Pancreas (tissue), 10 donors: ENCODE data around the gene CLOCK. TPM values are rescaled to one million over a fixed set of nuclear protein-coding genes. Genes with fewer than 3 reads are reported as not detected.
A peak's percentile ranks its signal among the peaks of the same experiment; 100 is the strongest.

Experiments
- ATAC-seq, 4 donors: fragments of 200-7000 bp; cut with Tn5 transposase; one replicate each; pipeline versions ENCODE4 v1.8.0 to v1.9.1; 2020; ENCODE audit warnings: mild to moderate bottlenecking in 4 of 4, moderate library complexity in 4 of 4
- DNase-seq, 6 donors: peaks; one replicate each; pipeline ENCODE4 v3.0.0-alpha.2; 2020
- FAIRE-seq: peaks from 2 replicates; lab custom pipeline; 2012; peaks lifted over from hg19 to GRCh38; lab: Jason Lieb, UNC
- H3K27ac ChIP-seq, 4 donors: fragments of 200-600 bp; sonication (generic); 1 replicate in 3 of 4; 2 replicates in 1 of 4; pipeline versions ENCODE4 v1.5.0 to v1.8.0; 2020
- H3K27me3 ChIP-seq, 4 donors: fragments of 200-600 bp; one replicate each; pipeline ENCODE4 v1.8.0; 2021
- H3K36me3 ChIP-seq, 3 donors: fragments of 200-600 bp; sonication (generic) in 1 of 3; one replicate each; pipeline versions ENCODE4 v1.5.0 to v1.8.0; 2020 to 2021
- H3K4me1 ChIP-seq, 3 donors: fragments of 200-600 bp; one replicate each; pipeline ENCODE4 v1.8.0; 2021
- H3K4me3 ChIP-seq, 4 donors: fragments of 200-600 bp; sonication (generic) in 2 of 4; one replicate each; pipeline versions ENCODE4 v1.5.0 to v1.8.0; 2020 to 2021
- H3K9me3 ChIP-seq, 4 donors: fragments of 200-600 bp; one replicate each; pipeline ENCODE4 v1.8.0; 2021
- WGBS, 2 donors: extraction: QIAGEN DNeasy Blood & Tissue Kit; methylation state at CpG; one replicate each; pipeline ENCODE4 v1.1.7; 2013; 5-methylcytosine and 5-hydroxymethylcytosine counted together
- intact Hi-C, 3 donors: fragments of 100-400 bp; cut with DNase I; formaldehyde crosslinking; loops; one replicate each; pipeline versions ENCODE4 v1.11.1 to v1.14.2; 2022
- polyA plus RNA-seq, 2 donors: library from polyadenylated mRNA; stranded (reverse); fragments of 200-250 nt; gene quantifications; one replicate each; pipeline ENCODE4 v1.2.3, GENCODE V29; 2013
- total RNA-seq, 6 donors: library from RNA; stranded (reverse); fragmentation: NEBNext Ultra II Directional in 4 of 6; extraction: Animal tissue kit (Norgen Biotek cat#: 25700) in 4 of 6; gene quantifications; one replicate each; pipeline versions ENCODE4 v1.2.1 to v1.2.4, GENCODE V29; 2021 to 2023
- TF ChIP-seq, protein P1 (sequence below), 4 donors: fragments of 200-600 bp; sonication (generic) in 3 of 4; IDR thresholded peaks; one replicate each; pipeline versions ENCODE4 v1.5.0 to v1.8.0; 2021; ENCODE audit warnings: antibody characterized with exemption in 4 of 4
- donor health status: healthy with polysubstance abuse.
- donor health status: DM: no; HTN: no; CAD: no; lungs with moderate emphysema.
- donor health status: DM: no; HTN: no; CAD: no.
- donor health status: control.
- donor health status: control.
- donor health status: Bipolar disorder and iron deficiency.
- donor health status: DM: yes; HTN: yes; CAD: no.
- donor health status: DM: no; HTN: no; CAD: no.
- donor health status: DM: no; HTN: no; CAD: no.
- donor health status: DM: yes; HTN: yes; CAD: no.

The CLOCK gene
- total and polyA plus RNA-seq, 8 donors = 2.9 to 14.1 (median 10.8) TPM

GRCh38 chr4:55386840-55387239 lies 159.9 kb downstream of the CLOCK start:
- Histone ChIP-seq H3K9me3 (no peaks in the 10 kb centered on the region), H3K4me3 (no peak overlapping the region), H3K4me1 (peaks cover 10 to 21% (median 16%) of the 10 kb centered on the region in 3 donors), H3K27ac (peak overlapping the region in 2 of 4 donors; percentile 53 to 59), H3K27me3 (no peaks in the 10 kb centered on the region), H3K36me3 (no peaks in the 10 kb centered on the region)
- FAIRE-seq (no peak), ATAC-seq (peak; percentile 85 to 93 (median 86)), DNase-seq (peak in 4 of 6 donors; percentile 40 to 84 (median 56))
- intact Hi-C loops = no loop called here
- TF ChIP-seq, protein P1, sequence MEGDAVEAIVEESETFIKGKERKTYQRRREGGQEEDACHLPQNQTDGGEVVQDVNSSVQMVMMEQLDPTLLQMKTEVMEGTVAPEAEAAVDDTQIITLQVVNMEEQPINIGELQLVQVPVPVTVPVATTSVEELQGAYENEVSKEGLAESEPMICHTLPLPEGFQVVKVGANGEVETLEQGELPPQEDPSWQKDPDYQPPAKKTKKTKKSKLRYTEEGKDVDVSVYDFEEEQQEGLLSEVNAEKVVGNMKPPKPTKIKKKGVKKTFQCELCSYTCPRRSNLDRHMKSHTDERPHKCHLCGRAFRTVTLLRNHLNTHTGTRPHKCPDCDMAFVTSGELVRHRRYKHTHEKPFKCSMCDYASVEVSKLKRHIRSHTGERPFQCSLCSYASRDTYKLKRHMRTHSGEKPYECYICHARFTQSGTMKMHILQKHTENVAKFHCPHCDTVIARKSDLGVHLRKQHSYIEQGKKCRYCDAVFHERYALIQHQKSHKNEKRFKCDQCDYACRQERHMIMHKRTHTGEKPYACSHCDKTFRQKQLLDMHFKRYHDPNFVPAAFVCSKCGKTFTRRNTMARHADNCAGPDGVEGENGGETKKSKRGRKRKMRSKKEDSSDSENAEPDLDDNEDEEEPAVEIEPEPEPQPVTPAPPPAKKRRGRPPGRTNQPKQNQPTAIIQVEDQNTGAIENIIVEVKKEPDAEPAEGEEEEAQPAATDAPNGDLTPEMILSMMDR (IDR thresholded peaks at IDR 0.05) = no peak
- 36 to 41% methylated on average over 2 of the region's 2 CpGs for WGBS, 2 donors

GRCh38 chr4:55386073-55386472 lies 160.6 kb downstream of the CLOCK start:
- DNase-seq (no peak), ATAC-seq (peak; percentile 69 to 80 (median 76)), FAIRE-seq (no peak)
- intact Hi-C loops = no loop called here
- Histone ChIP-seq H3K36me3 (no peaks in the 10 kb centered on the region), H3K4me3 (no peak overlapping the region), H3K27me3 (no peaks in the 10 kb centered on the region), H3K4me1 (peaks cover 10 to 21% (median 16%) of the 10 kb centered on the region in 3 donors), H3K27ac (peak overlapping the region in 2 of 4 donors; percentile 53 to 59), H3K9me3 (no peaks in the 10 kb centered on the region)
- TF ChIP-seq, protein P1 (IDR thresholded peaks at IDR 0.05) = no peak

- no peak for FAIRE-seq
- TF ChIP-seq, protein P1 (IDR thresholded peaks at IDR 0.05) = no peak
- no peak for DNase-seq
- intact Hi-C loops = no loop called here
- no peaks in the 10 kb centered on the region for H3K27me3 ChIP-seq
- no peaks in the 10 kb centered on the region for H3K36me3 ChIP-seq
- no peak overlapping the region for H3K4me3 ChIP-seq
- peak overlapping the region in 2 of 4 donors; percentile 53 to 59 for H3K27ac ChIP-seq
- no peaks in the 10 kb centered on the region for H3K9me3 ChIP-seq
- ATAC-seq = peak in 2 of 4 donors; percentile 9 to 22
- 55 to 56% methylated on average over 3 of the region's 3 CpGs for WGBS, 2 donors
- peaks cover 10 to 21% (median 16%) of the 10 kb centered on the region in 3 donors for H3K4me1 ChIP-seq
Observed at GRCh38 chr4:55385201-55385649, 161.5 kb downstream of the CLOCK start.

- DNase-seq (no peak), FAIRE-seq (no peak), ATAC-seq (no peak)
- no peak overlapping the region for H3K27ac ChIP-seq
- H3K4me3 ChIP-seq = no peak overlapping the region
- no peaks in the 10 kb centered on the region for H3K36me3 ChIP-seq
- WGBS, 2 donors = 80 to 88% methylated on average over 3 of the region's 3 CpGs
- peaks cover 10 to 20% (median 16%) of the 10 kb centered on the region in 3 donors for H3K4me1 ChIP-seq
- no peaks in the 10 kb centered on the region for H3K27me3 ChIP-seq
- TF ChIP-seq, protein P1 (IDR thresholded peaks at IDR 0.05) = no peak
- intact Hi-C loops = no loop called here
- no peaks in the 10 kb centered on the region for H3K9me3 ChIP-seq
Observed at GRCh38 chr4:55382488-55383003, 164.2 kb downstream of the CLOCK start.

DNA sequence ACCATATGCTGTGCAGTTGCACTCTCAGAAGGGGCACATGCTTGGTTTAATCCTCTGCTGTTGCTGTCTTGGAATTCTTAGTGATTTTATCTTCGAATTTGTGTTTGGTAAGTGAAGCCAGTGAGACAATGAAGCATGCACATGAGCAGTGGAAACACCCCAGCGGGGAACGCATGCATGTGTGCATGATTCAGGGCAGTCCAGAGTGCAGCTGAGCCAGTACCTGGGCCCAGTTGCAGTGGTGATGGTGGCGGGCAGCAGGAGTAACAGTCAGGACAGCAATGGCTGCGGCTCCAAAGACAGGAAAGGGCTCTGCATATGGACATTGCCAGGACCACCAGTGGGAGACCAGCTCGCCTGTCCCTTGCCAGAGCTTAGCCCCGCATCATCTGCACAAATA lies 165.2 kb downstream of the CLOCK start:
- Histone ChIP-seq H3K27me3 (no peaks in the 10 kb centered on the region), H3K9me3 (no peaks in the 10 kb centered on the region), H3K27ac (no peak overlapping the region), H3K4me1 (peaks cover 10 to 15% (median 13%) of the 10 kb centered on the region in 3 donors), H3K36me3 (no peaks in the 10 kb centered on the region), H3K4me3 (no peak overlapping the region)
- FAIRE-seq (no peak), DNase-seq (no peak), ATAC-seq (no peak)
- TF ChIP-seq, protein P1 (IDR thresholded peaks at IDR 0.05) = no peak
- intact Hi-C loops = no loop called here
- 91 to 92% methylated on average over 7 of the region's 7 CpGs for WGBS, 2 donors
